Measurements from ENCODE around the gene KRTAP10-10.
"Not testable (repeated sequence)": the region's sequence is repeated elsewhere in the genome, so short reads cannot be mapped to it uniquely, and the experiment has no call there.

Gene KRTAP10-10

DNA sequence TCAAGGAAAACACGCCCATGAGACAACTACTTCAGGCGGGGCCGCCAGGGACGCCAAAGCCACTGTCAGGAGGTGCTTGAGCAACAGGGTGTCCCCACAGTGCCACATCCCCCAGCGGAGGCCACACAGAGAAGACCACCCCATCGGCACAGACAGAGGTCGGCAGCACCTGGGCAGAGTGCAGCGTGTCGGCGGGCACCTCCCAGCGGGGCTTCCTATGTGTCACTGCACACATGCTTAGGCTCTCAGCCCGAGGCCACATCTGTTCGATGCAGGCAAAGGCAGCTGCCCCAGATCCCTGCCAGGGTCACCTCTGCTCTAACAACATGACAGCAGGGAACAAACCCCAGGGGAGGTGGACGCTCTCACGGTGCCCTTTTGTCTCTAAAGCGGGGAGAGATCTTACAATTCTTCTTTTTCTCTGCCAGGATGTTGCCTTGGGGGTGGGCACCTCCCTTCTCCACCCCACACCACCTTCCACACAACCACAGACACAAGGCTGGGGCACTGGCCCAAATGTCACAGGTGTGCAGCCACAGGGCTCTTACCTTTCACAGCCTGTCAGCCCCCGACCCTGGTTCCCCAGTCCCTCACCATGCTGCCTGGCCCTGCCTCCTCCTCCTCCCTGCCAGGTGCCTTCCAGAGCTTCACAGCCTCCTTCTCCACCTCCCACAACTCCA lies 21.1 kb upstream of the KRTAP10-10 start:
- no peak overlapping the region for H3K9ac ChIP-seq (ENCODE audit: low read depth, low read length)
- H3K9me3 ChIP-seq (ENCODE audit: control insufficient read depth, insufficient read depth, low read length) = peaks cover 11% of the 10 kb centered on the region
- no peak overlapping the region for H3K4me3 ChIP-seq (ENCODE audit: low read depth, low read length)
- no peak overlapping the region for H3K27ac ChIP-seq (ENCODE audit: low read depth, low read length)
- no peaks in the 10 kb centered on the region; the same call in 1 of the 2 replicates for H3K4me1 ChIP-seq (ENCODE audit: control insufficient read depth, insufficient read depth, low read length)
- no peaks in the 10 kb centered on the region for H3K27me3 ChIP-seq (ENCODE audit: control insufficient read depth, insufficient read depth, low read length)
- no peaks in the 10 kb centered on the region for H3K36me3 ChIP-seq (ENCODE audit: control insufficient read depth, insufficient read depth, low read length)

DNA sequence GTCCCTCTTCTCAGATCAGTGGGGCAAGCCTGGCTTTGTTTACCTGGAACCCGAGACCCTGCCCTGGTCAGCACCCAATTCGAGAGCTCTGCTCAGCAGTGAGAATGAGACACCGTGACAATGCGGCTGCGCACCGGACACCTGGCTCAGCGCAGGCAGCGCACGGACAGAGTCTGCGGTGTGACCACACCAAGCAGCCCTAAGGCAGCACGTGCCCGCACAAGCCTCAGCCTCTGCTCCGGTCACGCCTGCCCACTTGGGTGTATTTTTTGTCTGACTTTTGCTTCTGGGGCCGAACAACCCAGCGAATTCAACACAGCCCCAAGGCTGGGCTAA lies 20.6 kb upstream of the KRTAP10-10 start:
- H3K4me3 ChIP-seq (ENCODE audit: low read depth, low read length) = no peak overlapping the region
- no peak overlapping the region for H3K9ac ChIP-seq (ENCODE audit: low read depth, low read length)
- H3K36me3 ChIP-seq (ENCODE audit: control insufficient read depth, insufficient read depth, low read length) = no peaks in the 10 kb centered on the region
- no peaks in the 10 kb centered on the region; the same call in 1 of the 2 replicates for H3K4me1 ChIP-seq (ENCODE audit: control insufficient read depth, insufficient read depth, low read length)
- H3K27me3 ChIP-seq (ENCODE audit: control insufficient read depth, insufficient read depth, low read length) = no peaks in the 10 kb centered on the region
- H3K27ac ChIP-seq (ENCODE audit: low read depth, low read length) = no peak overlapping the region
- peaks cover 10% of the 10 kb centered on the region for H3K9me3 ChIP-seq (ENCODE audit: control insufficient read depth, insufficient read depth, low read length)

DNA sequence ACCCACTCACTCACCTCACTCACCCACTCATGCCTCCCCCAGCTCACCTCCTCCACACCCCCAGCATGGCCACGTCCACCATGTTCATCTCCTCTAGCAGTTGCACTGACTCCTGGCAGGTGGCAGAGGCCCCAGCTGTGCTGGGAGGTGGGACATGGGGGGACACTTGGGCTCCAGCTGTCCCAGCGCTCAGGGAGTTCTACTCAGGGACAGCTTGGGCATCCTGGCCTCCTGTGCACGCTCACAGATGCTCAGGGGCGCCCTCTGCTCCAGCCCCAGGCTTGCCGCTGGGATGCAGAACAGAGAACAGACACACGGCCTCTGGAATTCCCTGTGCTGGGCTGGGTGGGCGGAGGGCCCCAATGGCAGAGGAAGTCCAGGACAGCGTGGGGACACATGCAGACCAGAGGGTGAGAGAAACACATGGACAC lies 20.1 kb upstream of the KRTAP10-10 start:
- Histone ChIP-seq H3K36me3 (ENCODE audit: control insufficient read depth, insufficient read depth, low read length) (no peaks in the 10 kb centered on the region), H3K4me3 (ENCODE audit: low read depth, low read length) (no peak overlapping the region), H3K27ac (ENCODE audit: low read depth, low read length) (no peak overlapping the region), H3K4me1 (ENCODE audit: control insufficient read depth, insufficient read depth, low read length) (no peaks in the 10 kb centered on the region; the same call in 1 of the 2 replicates), H3K9ac (ENCODE audit: low read depth, low read length) (no peak overlapping the region), H3K9me3 (ENCODE audit: control insufficient read depth, insufficient read depth, low read length) (peaks cover 6% of the 10 kb centered on the region), H3K27me3 (ENCODE audit: control insufficient read depth, insufficient read depth, low read length) (no peaks in the 10 kb centered on the region)

DNA sequence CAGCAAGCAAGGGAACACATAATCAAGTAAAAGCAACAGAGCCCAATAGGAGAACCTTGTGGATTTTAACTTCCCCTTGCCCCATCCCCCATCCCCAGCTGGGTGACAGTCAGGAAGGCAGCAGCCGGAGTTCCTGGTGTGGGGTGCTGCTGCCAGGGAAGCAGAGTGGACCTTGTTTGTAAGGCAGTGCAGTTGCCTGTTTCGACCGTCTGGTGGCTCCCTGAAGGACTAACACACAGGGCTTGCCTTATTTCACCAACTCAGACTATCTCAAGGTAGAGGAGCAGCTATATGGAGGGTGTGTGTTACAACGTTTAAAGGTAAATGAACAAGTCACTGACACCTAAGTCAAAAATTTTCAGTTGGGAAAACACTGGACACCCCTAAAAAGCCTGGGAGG lies 18.7 kb upstream of the KRTAP10-10 start:
- Histone ChIP-seq H3K9me3 (ENCODE audit: control insufficient read depth, insufficient read depth, low read length) (peaks cover 18% of the 10 kb centered on the region), H3K4me1 (ENCODE audit: control insufficient read depth, insufficient read depth, low read length) (no peaks in the 10 kb centered on the region; the same call in 1 of the 2 replicates), H3K36me3 (ENCODE audit: control insufficient read depth, insufficient read depth, low read length) (no peaks in the 10 kb centered on the region), H3K4me3 (ENCODE audit: low read depth, low read length) (no peak overlapping the region), H3K27me3 (ENCODE audit: control insufficient read depth, insufficient read depth, low read length) (no peaks in the 10 kb centered on the region), H3K27ac (ENCODE audit: low read depth, low read length) (no peak overlapping the region), H3K9ac (ENCODE audit: low read depth, low read length) (no peak overlapping the region)

DNA sequence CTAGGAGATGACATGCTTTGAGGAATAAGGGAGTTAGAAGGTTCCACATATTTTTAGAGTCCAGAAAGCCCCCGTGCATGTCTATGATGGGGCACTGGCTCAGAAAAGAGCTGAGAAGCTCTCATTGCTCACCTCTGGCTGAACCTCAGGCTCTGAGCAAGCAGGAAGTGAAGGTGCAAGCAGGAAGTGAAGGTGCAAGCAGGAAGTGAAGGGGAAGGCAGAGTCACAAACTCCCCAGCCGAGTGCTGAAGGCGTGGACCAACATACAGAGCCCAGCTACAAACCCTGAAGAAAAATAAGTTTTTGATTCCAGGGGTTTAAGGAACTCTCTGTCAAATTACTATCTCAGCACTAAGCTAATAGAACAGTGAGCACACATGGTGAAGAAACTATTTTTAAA lies 18.2 kb upstream of the KRTAP10-10 start:
- Histone ChIP-seq H3K27ac (ENCODE audit: low read depth, low read length) (no peak overlapping the region), H3K36me3 (ENCODE audit: control insufficient read depth, insufficient read depth, low read length) (no peaks in the 10 kb centered on the region), H3K9ac (ENCODE audit: low read depth, low read length) (no peak overlapping the region), H3K9me3 (ENCODE audit: control insufficient read depth, insufficient read depth, low read length) (peaks cover 22% of the 10 kb centered on the region), H3K27me3 (ENCODE audit: control insufficient read depth, insufficient read depth, low read length) (no peaks in the 10 kb centered on the region), H3K4me1 (ENCODE audit: control insufficient read depth, insufficient read depth, low read length) (no peaks in the 10 kb centered on the region; the same call in 1 of the 2 replicates), H3K4me3 (ENCODE audit: low read depth, low read length) (no peak overlapping the region)

DNA sequence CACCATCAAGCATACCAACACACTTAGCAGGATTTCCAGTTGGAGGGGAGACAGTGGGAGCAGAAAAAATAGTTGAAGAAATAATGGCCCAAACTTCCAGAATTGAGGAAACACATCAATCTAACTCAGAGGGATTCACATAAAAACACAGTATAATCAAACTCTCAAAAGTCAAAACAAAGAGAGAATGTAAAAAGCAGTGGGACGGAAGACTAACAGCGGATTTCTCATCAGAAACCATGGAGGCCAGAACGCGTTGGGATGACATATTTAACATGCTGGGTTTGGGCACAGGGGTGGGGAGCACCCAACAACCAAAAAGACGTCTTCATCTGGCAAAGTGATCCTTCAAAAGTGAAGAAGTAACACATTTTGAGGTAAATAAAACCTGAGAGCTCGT lies 17.3 kb upstream of the KRTAP10-10 start:
- Histone ChIP-seq H3K9ac (ENCODE audit: low read depth, low read length) (no peak overlapping the region), H3K4me1 (ENCODE audit: control insufficient read depth, insufficient read depth, low read length) (no peaks in the 10 kb centered on the region; the same call in 1 of the 2 replicates), H3K27ac (ENCODE audit: low read depth, low read length) (no peak overlapping the region), H3K4me3 (ENCODE audit: low read depth, low read length) (no peak overlapping the region), H3K27me3 (ENCODE audit: control insufficient read depth, insufficient read depth, low read length) (no peaks in the 10 kb centered on the region), H3K36me3 (ENCODE audit: control insufficient read depth, insufficient read depth, low read length) (no peaks in the 10 kb centered on the region), H3K9me3 (ENCODE audit: control insufficient read depth, insufficient read depth, low read length) (peaks cover 31% of the 10 kb centered on the region)

DNA sequence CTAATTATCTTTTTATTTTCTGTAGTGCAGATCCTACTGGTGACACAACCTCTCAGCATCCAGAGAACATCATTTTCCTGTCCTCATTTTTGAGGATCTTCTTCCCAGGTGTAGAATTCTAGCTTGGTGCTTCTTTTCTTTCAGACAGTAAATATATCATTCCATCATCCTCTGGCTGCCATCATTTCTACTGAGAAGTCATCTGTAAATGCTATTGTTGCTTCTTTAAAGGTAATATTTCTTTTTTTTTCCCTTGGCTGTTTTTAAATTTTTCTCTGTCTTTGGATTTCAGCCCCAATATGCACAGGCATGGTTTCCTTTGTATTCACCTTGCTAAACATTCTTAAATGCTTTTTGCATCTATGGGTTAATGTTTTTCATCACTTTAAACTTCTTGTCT lies 13.6 kb upstream of the KRTAP10-10 start:
- Histone ChIP-seq H3K36me3 (ENCODE audit: control insufficient read depth, insufficient read depth, low read length) (no peaks in the 10 kb centered on the region), H3K4me1 (ENCODE audit: control insufficient read depth, insufficient read depth, low read length) (no peaks in the 10 kb centered on the region), H3K9ac (ENCODE audit: low read depth, low read length) (no peak overlapping the region), H3K27ac (ENCODE audit: low read depth, low read length) (no peak overlapping the region), H3K9me3 (ENCODE audit: control insufficient read depth, insufficient read depth, low read length) (peaks cover 31% of the 10 kb centered on the region), H3K4me3 (ENCODE audit: low read depth, low read length) (no peak overlapping the region), H3K27me3 (ENCODE audit: control insufficient read depth, insufficient read depth, low read length) (no peaks in the 10 kb centered on the region)

DNA sequence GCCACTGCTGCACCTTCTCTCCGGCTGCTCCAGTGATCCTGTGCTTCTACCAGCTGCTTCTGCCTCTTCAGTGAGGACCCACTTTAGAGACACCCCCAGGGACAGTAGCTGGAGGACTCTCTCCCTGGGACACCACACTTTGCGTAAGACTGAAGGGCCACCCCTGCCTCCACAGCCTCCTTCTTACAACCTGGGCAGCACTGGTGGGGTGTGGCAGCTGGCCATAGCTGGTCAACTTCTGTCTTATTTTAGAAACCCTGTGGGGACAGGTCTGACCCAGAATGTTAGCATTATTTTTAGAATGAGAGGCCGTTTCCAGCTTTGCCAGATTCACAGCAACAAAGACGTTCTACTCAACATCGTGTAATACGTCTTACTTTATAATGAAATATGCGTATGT lies 11.4 kb upstream of the KRTAP10-10 start:
- peaks cover 25% of the 10 kb centered on the region for H3K9me3 ChIP-seq (ENCODE audit: control insufficient read depth, insufficient read depth, low read length)
- no peaks in the 10 kb centered on the region for H3K4me1 ChIP-seq (ENCODE audit: control insufficient read depth, insufficient read depth, low read length)
- no peaks in the 10 kb centered on the region for H3K36me3 ChIP-seq (ENCODE audit: control insufficient read depth, insufficient read depth, low read length)
- no peak overlapping the region for H3K4me3 ChIP-seq (ENCODE audit: low read depth, low read length)
- H3K9ac ChIP-seq (ENCODE audit: low read depth, low read length) = no peak overlapping the region
- no peaks in the 10 kb centered on the region for H3K27me3 ChIP-seq (ENCODE audit: control insufficient read depth, insufficient read depth, low read length)
- H3K27ac ChIP-seq (ENCODE audit: low read depth, low read length) = no peak overlapping the region

DNA sequence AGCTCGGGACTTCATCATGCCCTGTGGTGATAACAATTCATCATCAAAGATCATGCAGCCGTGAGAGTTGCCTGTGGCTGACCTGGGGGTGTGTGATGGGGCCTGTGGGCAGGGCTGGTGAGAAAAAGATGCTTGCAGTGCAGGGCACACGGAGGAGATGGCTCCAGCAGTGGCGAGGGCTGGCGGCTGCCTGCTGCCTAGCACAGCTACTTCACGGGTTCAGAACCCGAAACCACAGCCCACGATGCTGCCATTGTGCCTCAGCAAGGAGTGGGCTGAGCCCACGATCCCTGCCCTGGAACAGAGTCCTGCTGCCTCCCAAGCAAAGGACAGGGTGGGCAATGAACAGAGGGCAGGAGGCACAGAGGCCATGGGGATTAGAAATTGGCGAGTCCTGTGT lies 10.9 kb upstream of the KRTAP10-10 start:
- Histone ChIP-seq H3K4me1 (ENCODE audit: control insufficient read depth, insufficient read depth, low read length) (no peaks in the 10 kb centered on the region), H3K27ac (ENCODE audit: low read depth, low read length) (no peak overlapping the region), H3K27me3 (ENCODE audit: control insufficient read depth, insufficient read depth, low read length) (no peaks in the 10 kb centered on the region), H3K9me3 (ENCODE audit: control insufficient read depth, insufficient read depth, low read length) (peaks cover 25% of the 10 kb centered on the region), H3K36me3 (ENCODE audit: control insufficient read depth, insufficient read depth, low read length) (no peaks in the 10 kb centered on the region), H3K9ac (ENCODE audit: low read depth, low read length) (no peak overlapping the region), H3K4me3 (ENCODE audit: low read depth, low read length) (no peak overlapping the region)

DNA sequence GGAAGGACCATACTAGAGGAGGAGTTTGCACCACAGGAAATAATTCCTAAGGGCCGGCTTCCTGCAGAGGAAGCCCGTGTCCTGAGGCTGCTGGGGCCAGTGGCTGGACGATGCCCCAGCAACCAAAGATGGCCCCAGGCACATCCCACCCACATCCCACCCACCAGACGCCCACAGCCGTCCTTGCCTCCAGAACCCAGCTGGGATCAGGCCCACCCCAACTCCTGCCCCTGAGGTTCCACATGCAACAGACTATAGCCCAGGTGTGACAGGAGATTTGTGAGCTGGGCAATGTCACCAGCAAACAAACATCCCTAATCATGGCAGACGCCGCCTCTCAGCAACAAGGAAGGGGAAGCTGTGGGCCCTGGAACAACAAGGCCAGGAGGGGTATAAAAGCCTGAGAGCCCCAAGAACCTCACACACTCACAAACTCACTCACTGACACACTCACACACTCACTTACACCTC lies 10.4 kb upstream of the KRTAP10-10 start, which contains the start of gene KRTAP10-9:
KRTAP10-9 (plus strand) TSS at position 421 of the 471 bp plus-strand sequence. CDS start 79 bp downstream, outside the sequence.
- no peak within 1 kb of the TSS for H3K4me3 ChIP-seq (ENCODE audit: low read depth, low read length)
- no peaks in the 10 kb centered on the region for H3K4me1 ChIP-seq (ENCODE audit: control insufficient read depth, insufficient read depth, low read length)
- H3K9ac ChIP-seq (ENCODE audit: low read depth, low read length) = no peak within 1 kb of the TSS
- no peaks in the 10 kb centered on the region for H3K36me3 ChIP-seq (ENCODE audit: control insufficient read depth, insufficient read depth, low read length)
- no peaks in the 10 kb centered on the region for H3K27me3 ChIP-seq (ENCODE audit: control insufficient read depth, insufficient read depth, low read length)
- peaks cover 25% of the 10 kb centered on the region for H3K9me3 ChIP-seq (ENCODE audit: control insufficient read depth, insufficient read depth, low read length)
- H3K27ac ChIP-seq (ENCODE audit: low read depth, low read length) = no peak within 1 kb of the TSS

DNA sequence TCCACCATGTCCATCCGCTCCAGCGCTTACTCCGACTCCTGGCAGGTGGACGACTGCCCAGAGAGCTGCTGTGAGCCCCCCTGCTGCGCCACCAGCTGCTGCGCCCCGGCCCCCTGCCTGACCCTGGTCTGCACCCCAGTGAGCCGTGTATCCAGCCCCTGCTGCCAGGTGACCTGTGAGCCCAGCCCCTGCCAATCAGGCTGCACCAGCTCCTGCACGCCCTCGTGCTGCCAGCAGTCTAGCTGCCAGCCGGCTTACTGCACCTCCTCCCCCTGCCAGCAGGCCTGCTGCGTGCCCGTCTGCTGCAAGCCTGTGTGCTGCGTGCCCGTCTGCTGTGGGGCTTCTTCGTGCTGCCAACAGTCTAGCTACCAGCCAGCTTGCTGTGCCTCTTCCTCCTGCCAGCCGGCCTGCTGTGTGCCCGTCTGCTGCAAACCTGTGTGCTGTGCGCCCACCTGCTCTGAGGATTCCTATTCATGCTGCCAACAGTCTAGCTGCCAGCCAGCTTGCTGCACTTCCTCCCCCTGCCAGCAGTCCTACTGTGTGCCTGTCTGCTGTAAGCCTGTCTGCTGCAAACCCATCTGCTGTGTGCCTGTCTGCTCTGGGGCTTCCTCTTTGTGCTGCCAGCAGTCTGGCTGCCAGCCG lies 9.9 kb upstream of the KRTAP10-10 start:
- not testable (repeated sequence) for H3K36me3 ChIP-seq (ENCODE audit: control insufficient read depth, insufficient read depth, low read length); H3K4me1 ChIP-seq (ENCODE audit: control insufficient read depth, insufficient read depth, low read length); H3K9ac ChIP-seq (ENCODE audit: low read depth, low read length); H3K27me3 ChIP-seq (ENCODE audit: control insufficient read depth, insufficient read depth, low read length); H3K4me3 ChIP-seq (ENCODE audit: low read depth, low read length); H3K27ac ChIP-seq (ENCODE audit: low read depth, low read length)
- peaks cover 24% of the 10 kb centered on the region for H3K9me3 ChIP-seq (ENCODE audit: control insufficient read depth, insufficient read depth, low read length)
